GM12873 (cell line): ENCODE results near the gene OR1J1.

Source experiments
- CTCF ChIP-seq: IDR thresholded peaks from 2 replicates; pipeline ENCODE4 v1.5.1; 2012; ENCODE audit warnings: low read depth, mild to moderate bottlenecking, moderate library complexity, low read length, control low read depth; ENCODE audit not compliant: insufficient read depth; ENCODE audit errors: missing control alignments

OR1J1 gene

GRCh38 chr9:122466456-122466855 is 11.3 kb downstream of the OR1J1 start:
- TF ChIP-seq CTCF: no peak

GRCh38 chr9:122464633-122465567 is 12.8 kb downstream of the OR1J1 start:
- TF ChIP-seq CTCF: peak; percentile 79

- TF ChIP-seq CTCF: peak; percentile 43
These were observed 13.7 kb downstream of the OR1J1 start for GRCh38 chr9:122463828-122464632.

- TF ChIP-seq CTCF: no peak
These were observed 19.9 kb downstream of the OR1J1 start for GRCh38 chr9:122457787-122458186.

- TF ChIP-seq CTCF: no peak
These were observed 21.6 kb downstream of the OR1J1 start for GRCh38 chr9:122456123-122456522.

GRCh38 chr9:122453677-122454135 is 24.0 kb downstream of the OR1J1 start:
- TF ChIP-seq CTCF: no peak
